SJCRH30 (cell line): ENCODE data around the gene UGP2. TPM values are rescaled to one million over a fixed set of nuclear protein-coding genes. Genes with fewer than 3 reads are reported as not detected.
"Not testable (repeated sequence)": the region's sequence is repeated elsewhere in the genome, so short reads cannot be mapped to it uniquely, and the experiment has no call there.

ENCODE experiments used
- DNase-seq, 2 experiments: peaks; one replicate each; pipeline ENCODE4 v3.0.0-alpha.2; 2015 to 2020
- H3K27ac ChIP-seq: fragments of 250-450 bp; sonication (Bioruptor Pico); 2 replicates; pipeline ENCODE4 v1.5.1; 2020; ENCODE audit warnings: mild to moderate bottlenecking, moderate library complexity
- H3K27me3 ChIP-seq: fragments of 250-450 bp; sonication (Bioruptor Pico); 2 replicates; pipeline ENCODE4 v1.5.1; 2020; ENCODE audit warnings: mild to moderate bottlenecking, moderate library complexity
- H3K36me3 ChIP-seq: fragments of 250-450 bp; sonication (Bioruptor Pico); 2 replicates; pipeline ENCODE4 v1.5.1; 2020; ENCODE audit warnings: mild to moderate bottlenecking, moderate library complexity
- H3K4me1 ChIP-seq: fragments of 250-450 bp; sonication (Bioruptor Pico); 2 replicates; pipeline ENCODE4 v1.5.1; 2020; ENCODE audit warnings: mild to moderate bottlenecking, moderate library complexity
- H3K4me3 ChIP-seq: fragments of 250-450 bp; sonication (Bioruptor Pico); 2 replicates; pipeline ENCODE4 v1.5.1; 2020; ENCODE audit warnings: mild to moderate bottlenecking, moderate library complexity
- H3K9me3 ChIP-seq: fragments of 250-450 bp; sonication (Bioruptor Pico); replicated peaks from 2 replicates; pipeline ENCODE4 v1.5.1; 2020; ENCODE audit warnings: mild to moderate bottlenecking, moderate library complexity
- total RNA-seq: library from RNA; depleted of rRNA; stranded (reverse); fragments of >200 nt; shearing (Covaris generic); gene quantifications from 2 replicates; pipeline ENCODE4 v1.2.3, GENCODE V29; 2014; rRNA removed

The UGP2 gene
- total RNA-seq: 144 and 145 TPM in 2 replicates

DNA sequence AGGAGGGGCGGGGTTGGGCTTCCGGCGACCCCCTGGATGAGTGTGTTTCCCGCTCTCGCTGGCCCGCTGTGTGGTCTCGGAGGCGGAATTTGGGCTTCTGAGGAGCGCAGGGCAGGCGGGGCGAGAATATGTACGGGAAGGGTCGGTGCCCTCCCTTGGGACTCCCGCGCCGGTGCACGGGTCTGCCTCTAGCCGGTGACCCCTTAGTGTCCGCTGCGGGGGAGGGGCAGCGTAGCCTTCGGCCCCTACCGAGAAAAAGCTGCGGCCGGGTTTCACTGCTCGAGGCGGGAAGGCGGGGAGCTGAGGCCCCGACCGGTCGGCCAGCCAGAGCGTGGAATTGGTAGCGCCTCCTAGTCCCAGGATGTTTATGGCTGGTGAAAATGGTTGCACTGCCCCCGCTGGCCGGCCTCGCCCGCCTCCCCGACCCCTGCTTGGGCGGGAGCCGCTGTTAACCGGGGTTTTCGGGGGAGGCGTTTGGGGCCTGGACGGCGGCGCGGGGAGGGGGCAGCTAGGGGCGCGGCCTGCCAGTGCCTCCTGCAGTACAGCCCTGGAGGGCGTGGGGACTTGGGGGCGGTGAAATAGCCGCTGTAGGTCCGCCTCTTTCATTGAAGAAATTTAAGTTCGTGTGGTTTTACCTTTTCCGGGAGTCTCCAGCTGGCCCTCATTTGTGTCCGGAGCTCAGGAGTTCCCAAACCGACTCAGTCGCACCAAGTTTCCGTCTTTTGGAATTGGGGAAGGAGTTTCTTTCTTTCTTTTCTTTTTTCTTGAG is at the start of gene UGP2:
TSS of gene UGP2 (plus strand) at position 643 of the 769 bp plus-strand sequence. CDS start 290 bp downstream, outside the sequence.
- H3K36me3 ChIP-seq: peaks cover 1% of the 10 kb centered on the region
- H3K4me3 ChIP-seq: peak within 1 kb of the TSS; percentile 75
- H3K9me3 ChIP-seq: no peaks in the 10 kb centered on the region
- H3K4me1 ChIP-seq: peaks cover 17% of the 10 kb centered on the region
- no peaks in the 10 kb centered on the region for H3K27me3 ChIP-seq
- peak; percentile 98 for DNase-seq
- H3K27ac ChIP-seq: peak within 1 kb of the TSS; percentile 97

- Histone ChIP-seq H3K27me3 (no peaks in the 10 kb centered on the region), H3K4me1 (0 out of 2 replicates have a peak, but pooled peaks cover 6% of the 10 kb centered on the region), H3K4me3 (no peak overlapping the region), H3K9me3 (no peaks in the 10 kb centered on the region; the same call in 1 of the 2 replicates), H3K36me3 (no peaks in the 10 kb centered on the region), H3K27ac (no peak overlapping the region)
- DNase-seq: peak; percentile 27 to 37
These were observed 49.2 kb upstream of the UGP2 start for GRCh38 chr2:63792530-63792929.

DNA sequence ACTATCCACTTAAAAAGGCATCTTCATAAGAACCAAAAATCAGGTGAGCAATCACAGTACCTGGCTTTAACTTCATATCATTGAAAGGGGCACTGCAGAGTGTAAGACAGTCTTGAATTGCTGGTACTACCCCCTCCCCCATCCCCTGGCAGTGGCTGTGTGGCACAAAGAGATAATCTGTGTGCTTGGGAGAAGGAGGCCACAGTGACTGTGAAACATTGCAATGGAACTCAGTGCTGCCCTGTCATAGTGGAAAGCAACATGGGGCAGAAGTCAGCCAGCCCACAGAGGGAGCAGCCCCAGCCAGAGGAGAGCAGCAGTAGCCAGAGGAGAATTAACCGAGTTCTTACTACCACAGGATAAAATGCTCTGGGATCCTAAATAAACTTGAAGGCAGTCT is 45.3 kb upstream of the UGP2 start:
- H3K9me3 ChIP-seq: no peaks in the 10 kb centered on the region
- 0 out of 2 replicates have a peak, but pooled peaks cover 4% of the 10 kb centered on the region for H3K4me1 ChIP-seq
- H3K27ac ChIP-seq: no peak overlapping the region
- DNase-seq: no peak
- H3K27me3 ChIP-seq: no peaks in the 10 kb centered on the region
- H3K36me3 ChIP-seq: no peaks in the 10 kb centered on the region
- no peak overlapping the region for H3K4me3 ChIP-seq

- Histone ChIP-seq H3K4me3 (no peak overlapping the region), H3K9me3 (no peaks in the 10 kb centered on the region), H3K27me3 (no peaks in the 10 kb centered on the region), H3K4me1 (0 out of 2 replicates have a peak, but pooled peaks cover 4% of the 10 kb centered on the region), H3K27ac (no peak overlapping the region), H3K36me3 (no peaks in the 10 kb centered on the region)
- DNase-seq: no peak
These were observed 44.9 kb upstream of the UGP2 start for GRCh38 chr2:63796796-63797195.

GRCh38 chr2:63801455-63801854 is 40.2 kb upstream of the UGP2 start:
- no peaks in the 10 kb centered on the region for H3K27me3 ChIP-seq
- H3K27ac ChIP-seq: no peak overlapping the region
- no peaks in the 10 kb centered on the region; the same call in 1 of the 2 replicates for H3K9me3 ChIP-seq
- no peaks in the 10 kb centered on the region for H3K4me1 ChIP-seq
- H3K36me3 ChIP-seq: no peaks in the 10 kb centered on the region
- no peak overlapping the region for H3K4me3 ChIP-seq
- no peak for DNase-seq

DNA sequence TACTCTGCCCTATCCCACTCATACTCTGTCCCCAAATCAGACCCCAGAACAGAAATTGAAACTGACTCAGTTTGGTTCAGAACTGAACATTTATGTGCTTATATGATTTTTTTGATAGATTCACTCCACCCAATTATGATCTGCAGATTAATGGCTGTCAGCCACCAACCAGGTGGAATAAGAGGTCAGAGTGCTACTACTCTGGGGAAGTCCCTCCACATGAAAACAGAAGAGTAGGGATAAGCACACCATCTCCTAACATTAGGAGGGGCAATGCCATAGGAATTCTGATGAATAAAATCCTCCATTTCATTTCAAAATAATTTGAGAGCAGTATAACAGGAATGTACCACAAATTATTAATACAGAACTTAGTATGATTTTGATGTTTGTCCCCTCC is 36.3 kb upstream of the UGP2 start:
- Histone ChIP-seq H3K27ac (no peak overlapping the region), H3K27me3 (no peaks in the 10 kb centered on the region), H3K36me3 (no peaks in the 10 kb centered on the region), H3K4me3 (no peak overlapping the region), H3K4me1 (no peaks in the 10 kb centered on the region), H3K9me3 (no peaks in the 10 kb centered on the region; the same call in 1 of the 2 replicates)
- DNase-seq: no peak

DNA sequence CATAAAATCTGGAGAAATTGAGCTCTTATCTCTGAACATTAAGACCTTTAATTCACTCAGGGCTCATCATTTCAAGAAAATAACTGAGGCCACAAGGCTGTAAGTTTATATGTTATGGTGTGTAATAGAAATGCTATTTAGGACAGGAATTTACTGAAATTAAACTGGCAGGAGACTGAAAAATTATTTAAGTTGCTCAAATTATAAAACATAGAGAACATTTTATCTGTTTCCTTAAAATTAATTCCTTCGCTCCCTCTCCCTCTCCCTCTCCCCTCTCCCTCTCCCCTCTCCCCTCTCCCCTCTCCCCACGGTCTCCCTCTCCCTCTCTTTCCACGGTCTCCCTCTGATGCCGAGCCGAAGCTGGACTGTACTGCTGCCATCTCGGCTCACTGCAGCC is 33.7 kb upstream of the UGP2 start:
- not testable (repeated sequence) for H3K4me1 ChIP-seq, H3K27ac ChIP-seq, H3K27me3 ChIP-seq, DNase-seq, H3K36me3 ChIP-seq, H3K4me3 ChIP-seq, H3K9me3 ChIP-seq

DNA sequence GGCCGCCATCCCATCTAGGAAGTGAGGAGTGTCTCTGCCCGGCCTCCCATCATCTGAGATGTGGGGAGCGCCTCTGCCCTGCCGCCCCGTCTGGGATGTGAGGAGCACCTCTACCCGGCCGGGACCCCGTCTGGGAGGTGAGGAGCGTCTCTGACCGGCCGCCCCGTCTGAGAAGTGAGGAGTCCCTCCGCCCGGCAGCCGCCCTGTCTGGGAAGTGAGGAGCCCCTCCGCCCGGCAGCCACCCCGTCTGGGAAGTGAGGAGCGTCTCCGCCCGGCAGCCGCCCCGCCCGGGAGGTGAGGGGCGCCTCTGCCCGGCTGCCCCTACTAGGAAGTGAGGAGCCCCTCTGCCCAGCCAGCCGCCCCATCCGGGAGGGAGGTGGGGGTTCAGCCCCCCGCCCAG is 32.8 kb upstream of the UGP2 start:
- not testable (repeated sequence) for H3K9me3 ChIP-seq, DNase-seq, H3K4me3 ChIP-seq, H3K27ac ChIP-seq, H3K4me1 ChIP-seq, H3K27me3 ChIP-seq, H3K36me3 ChIP-seq

- H3K27ac ChIP-seq: no peak overlapping the region
- DNase-seq: no peak
- no peak overlapping the region for H3K4me3 ChIP-seq
- H3K4me1 ChIP-seq: no peaks in the 10 kb centered on the region
- H3K9me3 ChIP-seq: no peaks in the 10 kb centered on the region
- H3K27me3 ChIP-seq: no peaks in the 10 kb centered on the region
- H3K36me3 ChIP-seq: no peaks in the 10 kb centered on the region
These were observed 30.6 kb upstream of the UGP2 start for GRCh38 chr2:63811063-63811462.

DNA sequence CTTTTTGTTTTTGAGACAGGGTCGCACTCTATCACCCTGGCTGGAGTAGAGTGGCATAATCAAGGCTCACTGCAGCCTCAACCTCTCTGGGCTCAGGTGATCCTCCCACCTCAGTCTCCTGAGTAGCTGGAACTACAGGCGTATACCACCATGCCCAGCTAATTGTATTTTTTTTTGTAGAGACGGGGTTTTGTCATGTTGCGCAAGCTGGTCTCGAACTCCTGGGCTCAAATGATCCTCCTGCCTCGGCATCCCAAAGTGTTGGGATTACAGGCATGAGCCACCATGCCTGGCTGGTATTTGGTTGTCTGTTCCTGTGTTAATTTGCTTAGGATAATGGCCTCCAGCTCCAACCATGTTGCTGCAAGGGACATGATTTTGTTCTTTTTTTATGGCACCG is 29.8 kb upstream of the UGP2 start:
- not testable (repeated sequence) for H3K9me3 ChIP-seq, DNase-seq, H3K4me3 ChIP-seq, H3K4me1 ChIP-seq, H3K36me3 ChIP-seq, H3K27me3 ChIP-seq, H3K27ac ChIP-seq

DNA sequence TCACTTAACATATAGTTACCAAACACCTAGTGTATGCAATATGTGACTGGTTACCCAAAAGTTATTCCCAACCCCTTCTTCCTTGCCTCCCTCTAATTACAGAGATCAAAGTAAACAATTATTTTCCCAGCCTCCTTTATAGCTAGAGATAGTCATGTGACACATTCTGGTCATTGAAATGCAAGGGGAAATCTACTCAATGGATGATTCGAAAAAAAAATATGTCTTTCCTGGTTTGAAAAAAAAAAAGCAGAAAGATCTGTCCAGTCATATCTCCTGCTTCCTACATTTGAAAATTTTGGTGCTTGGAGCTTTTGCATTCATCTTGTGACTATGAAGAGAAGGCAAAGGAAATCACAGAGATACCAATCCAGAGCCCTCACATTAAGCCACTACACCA is 27.6 kb upstream of the UGP2 start:
- Histone ChIP-seq H3K9me3 (no peaks in the 10 kb centered on the region), H3K4me3 (no peak overlapping the region), H3K27ac (no peak overlapping the region), H3K36me3 (no peaks in the 10 kb centered on the region), H3K27me3 (no peaks in the 10 kb centered on the region), H3K4me1 (peaks cover 12% of the 10 kb centered on the region)
- DNase-seq: no peak

DNA sequence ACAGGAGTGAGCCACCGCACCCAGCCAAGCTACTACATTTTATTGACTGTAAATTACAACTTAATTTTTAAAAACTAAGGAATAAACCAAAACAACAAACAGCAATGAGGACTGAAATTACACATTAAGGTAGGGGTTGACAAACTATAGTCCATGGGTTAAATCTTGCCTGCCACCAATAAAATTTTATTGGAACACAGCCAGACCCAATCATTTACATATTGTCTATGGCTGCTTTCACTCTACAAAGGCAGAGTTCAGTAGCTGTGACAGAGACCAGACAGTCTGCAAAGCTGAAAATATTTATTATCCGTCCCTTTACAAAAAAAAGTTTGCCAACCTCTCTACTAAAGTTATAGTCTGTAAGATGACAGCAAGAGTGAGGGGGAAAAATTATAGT is 24.3 kb upstream of the UGP2 start:
- Histone ChIP-seq H3K4me1 (peaks cover 18% of the 10 kb centered on the region), H3K36me3 (no peaks in the 10 kb centered on the region), H3K27ac (no peak overlapping the region), H3K9me3 (no peaks in the 10 kb centered on the region), H3K4me3 (no peak overlapping the region), H3K27me3 (no peaks in the 10 kb centered on the region)
- no peak for DNase-seq

- DNase-seq: peak in 1 of 2 experiments; percentile 32
- peaks cover 18% of the 10 kb centered on the region for H3K4me1 ChIP-seq
- H3K4me3 ChIP-seq: no peak overlapping the region
- no peaks in the 10 kb centered on the region for H3K9me3 ChIP-seq
- no peaks in the 10 kb centered on the region for H3K36me3 ChIP-seq
- no peak overlapping the region for H3K27ac ChIP-seq
- no peaks in the 10 kb centered on the region for H3K27me3 ChIP-seq
These were observed 23.4 kb upstream of the UGP2 start for GRCh38 chr2:63818271-63818670.

- no peak for DNase-seq
- peaks cover 18% of the 10 kb centered on the region for H3K4me1 ChIP-seq
- no peaks in the 10 kb centered on the region for H3K36me3 ChIP-seq
- no peaks in the 10 kb centered on the region for H3K27me3 ChIP-seq
- H3K4me3 ChIP-seq: no peak overlapping the region
- no peaks in the 10 kb centered on the region for H3K9me3 ChIP-seq
- H3K27ac ChIP-seq: no peak overlapping the region
These were observed 22.4 kb upstream of the UGP2 start for GRCh38 chr2:63819256-63819655.

- Histone ChIP-seq H3K4me3 (no peak overlapping the region), H3K36me3 (no peaks in the 10 kb centered on the region), H3K4me1 (peaks cover 18% of the 10 kb centered on the region), H3K27ac (no peak overlapping the region), H3K9me3 (no peaks in the 10 kb centered on the region), H3K27me3 (no peaks in the 10 kb centered on the region)
- DNase-seq: peak; percentile 29 to 43
These were observed 21.7 kb upstream of the UGP2 start for GRCh38 chr2:63819765-63820717.
